Renal cortex interstitium (tissue), 11 donors: ENCODE data around the gene ERC2. TPM values are rescaled to one million over a fixed set of nuclear protein-coding genes. Genes with fewer than 3 reads are reported as not detected.

ENCODE experiments used
- DNase-seq, 11 donors: peaks; one replicate each; pipeline ENCODE4 v3.0.0-alpha.2; 2013; ENCODE audit warnings: low read depth in 9 of 11, low spot score in 4 of 11; ENCODE audit errors: extremely low read depth in 1 of 11
- polyA plus RNA-seq, 3 donors: library from polyadenylated mRNA; unstranded; fragments of 120-200 nt; gene quantifications; one replicate each; pipeline ENCODE4 v1.2.1, GENCODE V29; 2013; ENCODE audit not compliant: insufficient read length in 3 of 3

Gene ERC2
- polyA plus RNA-seq, 3 donors, result 2.4 to 4.2 (median 3.3) TPM

- no peak for DNase-seq
Observed at GRCh38 chr3:55812394-55813013, 655.8 kb downstream of the ERC2 start.

DNA sequence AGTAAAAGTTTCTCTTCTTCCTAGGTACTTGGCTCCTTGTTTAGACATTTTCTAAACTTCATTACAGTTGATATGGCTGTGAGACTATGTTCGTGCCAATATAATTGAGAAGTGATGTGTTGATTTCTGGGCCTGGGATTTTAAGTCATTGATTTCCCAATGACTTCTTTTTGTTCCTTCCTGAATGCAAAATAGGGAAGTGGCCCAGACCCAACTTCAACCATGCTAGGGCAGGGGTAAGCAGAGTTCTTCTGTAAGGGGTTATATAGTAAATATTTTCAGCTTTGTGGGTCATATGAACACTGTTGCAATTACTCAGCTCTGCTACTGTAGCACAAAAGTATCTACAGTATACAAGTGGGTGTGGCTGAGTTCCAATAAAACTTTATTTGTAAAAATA lies 661.1 kb downstream of the ERC2 start:
- DNase-seq, result no peak

DNA sequence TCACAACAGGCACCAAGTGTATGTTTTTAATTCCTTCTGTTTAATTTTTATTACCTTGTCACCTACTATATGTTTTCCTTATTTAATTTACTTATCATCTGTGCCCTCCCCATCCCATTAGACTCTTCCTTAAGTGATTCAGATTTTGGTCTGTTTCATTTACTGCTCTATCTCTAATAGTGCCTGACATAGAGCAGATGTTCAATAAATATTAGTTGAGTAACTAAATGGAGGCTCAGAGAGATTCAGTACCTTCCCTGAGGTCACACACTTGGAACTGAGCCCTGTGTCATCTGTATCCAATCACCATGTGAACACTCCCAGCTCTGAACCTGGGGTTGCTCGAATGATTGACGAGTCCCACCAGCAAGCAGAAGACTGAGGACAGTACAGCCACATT lies 663.1 kb downstream of the ERC2 start:
- no peak for DNase-seq

DNA sequence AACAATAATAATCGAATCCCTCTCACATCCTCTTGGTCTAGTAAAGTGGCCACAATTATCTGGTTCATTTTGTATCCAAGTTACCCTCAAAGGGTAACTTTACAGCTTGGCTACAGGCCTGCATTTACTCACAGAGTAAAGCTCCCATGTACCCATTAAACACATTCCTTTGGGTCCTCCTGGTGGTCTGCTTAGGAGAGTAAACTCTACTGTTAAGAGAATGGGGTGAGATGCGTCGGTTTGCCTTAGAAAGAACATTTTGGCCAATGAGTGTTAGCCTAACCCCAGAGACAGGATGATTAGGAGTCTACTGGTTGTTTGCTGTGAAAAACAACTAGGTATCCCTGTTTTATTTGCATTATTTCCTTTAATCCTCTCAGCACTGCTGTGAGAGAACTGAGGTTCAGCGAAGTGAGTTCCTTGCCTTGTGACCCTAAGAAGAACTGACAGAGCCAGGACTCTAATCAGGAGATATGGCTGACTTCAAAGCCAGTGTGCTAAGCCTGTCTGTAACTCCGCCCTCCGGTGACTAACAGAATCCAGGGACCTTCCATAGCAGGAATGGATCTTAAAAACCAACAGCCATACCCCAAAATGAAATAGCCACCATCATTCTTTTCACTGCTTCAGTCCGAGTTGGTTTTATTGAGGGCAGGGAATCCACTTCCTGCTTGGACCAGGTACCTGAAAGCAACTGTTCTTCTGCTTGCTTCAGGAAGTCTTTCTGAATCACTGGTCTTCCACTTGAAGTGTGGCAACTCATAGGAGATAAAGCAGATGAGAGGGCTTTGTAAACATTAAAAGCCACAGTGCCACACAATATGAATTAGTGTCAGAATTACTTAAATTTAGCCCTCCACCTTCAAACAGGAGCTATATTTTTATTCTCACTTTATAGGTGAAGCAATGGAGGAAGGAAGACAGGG lies 663.8 kb downstream of the ERC2 start:
- DNase-seq, result no peak

- DNase-seq, result no peak
Observed at GRCh38 chr3:55802816-55803215, 665.5 kb downstream of the ERC2 start.

DNA sequence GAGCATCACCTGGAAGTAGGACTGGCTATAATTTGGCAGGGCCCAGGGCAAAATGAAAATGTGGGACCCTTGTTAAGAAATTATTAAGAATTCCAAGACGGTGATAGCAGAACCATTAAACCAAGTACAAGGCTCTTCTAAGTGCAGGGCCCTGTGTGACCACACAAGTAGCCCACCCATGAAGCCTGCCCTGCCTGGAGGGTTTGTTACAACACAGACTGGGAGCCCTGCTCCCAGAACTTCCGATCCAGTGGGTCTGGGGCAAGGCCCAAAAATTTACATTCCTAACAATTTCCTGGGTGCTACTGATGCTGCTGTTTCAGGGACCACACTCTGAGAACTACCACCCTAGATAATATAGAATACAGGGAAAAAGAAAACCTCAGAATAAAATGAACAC lies 666.6 kb downstream of the ERC2 start:
- DNase-seq, result no peak

GRCh38 chr3:55801068-55801467 lies 667.2 kb downstream of the ERC2 start:
- no peak for DNase-seq

GRCh38 chr3:55797775-55798174 lies 670.5 kb downstream of the ERC2 start:
- no peak for DNase-seq

GRCh38 chr3:55797084-55797483 lies 671.2 kb downstream of the ERC2 start:
- DNase-seq, result no peak

DNA sequence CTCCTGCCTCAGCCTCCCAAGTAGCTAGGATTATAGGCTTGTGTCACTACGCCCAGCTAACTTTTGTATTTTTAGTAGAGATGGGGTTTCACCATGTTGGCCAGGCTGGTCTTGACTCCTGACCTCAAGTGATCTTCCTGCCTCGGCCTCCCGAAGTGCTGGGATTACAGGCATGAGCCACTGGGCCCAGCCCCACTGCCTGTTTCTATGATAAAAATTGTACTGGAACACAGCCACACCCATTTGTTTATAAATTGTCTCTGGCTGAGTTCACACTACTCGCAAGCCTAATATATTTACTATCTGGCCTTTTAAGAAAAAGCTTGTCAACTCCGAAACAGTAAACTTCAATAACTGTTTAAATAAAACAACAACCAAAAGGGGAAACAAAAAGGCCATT lies 671.7 kb downstream of the ERC2 start:
- DNase-seq, result no peak

- no peak for DNase-seq
Observed at GRCh38 chr3:55795746-55796145, 672.5 kb downstream of the ERC2 start.

DNA sequence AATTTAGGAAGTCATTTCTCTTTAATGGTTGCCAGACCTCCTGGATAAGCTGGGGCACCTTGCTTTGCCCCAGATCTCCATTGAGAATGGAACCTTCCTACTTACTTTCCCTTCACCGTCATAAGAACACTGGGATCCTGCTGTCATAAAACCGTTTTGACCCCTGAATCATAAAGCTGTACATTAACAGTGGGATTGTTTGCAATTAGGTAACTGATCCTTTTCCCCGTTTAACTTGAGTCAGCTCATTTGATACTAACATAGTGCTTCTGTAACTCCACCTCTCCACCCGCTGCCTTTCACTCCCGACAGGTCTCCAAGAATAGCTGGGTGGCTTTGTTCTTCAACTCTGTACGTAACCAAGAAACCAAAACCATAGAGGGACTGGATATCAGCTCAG lies 673.0 kb downstream of the ERC2 start:
- no peak for DNase-seq

DNA sequence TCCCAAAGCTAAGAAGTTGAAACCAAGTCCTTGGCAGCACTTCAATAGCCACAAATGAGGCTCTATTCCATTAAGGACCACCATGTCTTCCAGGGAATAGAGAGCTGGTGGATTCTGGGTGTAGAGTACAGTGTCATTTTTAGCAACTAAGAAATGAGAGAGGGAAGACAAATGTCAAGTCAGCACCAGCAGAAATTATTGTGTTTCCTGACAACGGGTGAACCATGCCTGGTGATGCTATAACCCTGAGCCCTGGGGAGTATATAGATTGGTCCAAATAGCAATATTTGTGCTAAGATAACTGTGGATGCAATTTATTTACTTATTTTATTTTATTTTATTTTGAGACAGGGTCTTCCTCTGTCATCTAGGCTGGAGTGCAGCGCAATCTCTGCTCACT lies 675.5 kb downstream of the ERC2 start:
- DNase-seq, result no peak

DNA sequence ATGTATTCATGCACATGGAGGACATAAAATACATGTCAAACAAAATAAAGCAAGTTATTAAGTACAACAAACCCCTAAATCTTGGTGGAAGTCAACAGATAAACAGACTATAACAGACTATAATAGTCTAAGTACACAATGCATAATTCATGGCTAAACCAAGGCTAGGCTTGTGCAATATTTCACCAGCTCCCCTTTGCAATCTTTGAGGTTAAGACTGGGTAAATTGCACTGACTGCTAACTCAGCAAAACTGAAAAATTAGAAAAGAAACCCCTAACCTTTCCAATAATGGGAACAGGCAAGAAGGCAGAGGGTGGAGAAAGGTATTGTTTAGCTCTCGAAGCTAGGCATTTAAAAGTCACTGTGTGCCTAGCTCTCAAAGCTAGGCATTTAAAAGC lies 676.3 kb downstream of the ERC2 start:
- DNase-seq, result no peak

DNA sequence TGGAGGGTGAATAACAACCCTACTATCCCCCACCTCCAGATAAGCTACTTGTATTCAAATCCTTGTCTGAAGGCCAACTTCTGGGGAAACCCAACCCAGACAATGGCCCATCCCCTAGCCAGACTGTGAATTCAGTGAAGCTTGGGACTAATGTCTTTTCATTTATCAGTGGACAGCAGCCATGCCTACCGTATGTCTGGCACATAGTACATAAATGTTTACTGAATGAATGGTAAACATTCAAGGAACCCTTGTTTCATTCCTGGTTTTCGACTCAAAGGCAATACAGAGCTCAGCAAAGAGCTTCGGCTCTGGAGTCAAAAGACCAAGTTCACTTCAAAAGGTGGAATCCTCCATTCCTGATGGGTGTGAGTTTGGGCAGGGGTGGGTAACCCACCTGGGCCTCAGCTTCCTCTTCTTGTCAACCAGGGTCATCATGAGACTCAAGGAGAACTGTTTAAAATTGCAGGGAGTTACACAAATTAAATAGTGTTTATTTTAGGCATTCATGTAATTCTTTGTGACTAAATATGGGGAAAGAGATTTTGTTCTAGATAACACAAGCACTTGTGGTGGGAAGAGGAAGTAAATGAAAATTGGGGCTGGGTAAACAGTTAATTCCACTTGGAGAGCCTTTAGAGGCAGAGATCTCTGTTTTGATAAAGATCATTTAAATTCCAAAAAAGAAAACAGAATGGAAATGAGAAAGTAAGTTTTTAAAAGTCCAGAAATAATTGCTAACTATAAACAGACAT lies 677.5 kb downstream of the ERC2 start:
- DNase-seq, result no peak

DNA sequence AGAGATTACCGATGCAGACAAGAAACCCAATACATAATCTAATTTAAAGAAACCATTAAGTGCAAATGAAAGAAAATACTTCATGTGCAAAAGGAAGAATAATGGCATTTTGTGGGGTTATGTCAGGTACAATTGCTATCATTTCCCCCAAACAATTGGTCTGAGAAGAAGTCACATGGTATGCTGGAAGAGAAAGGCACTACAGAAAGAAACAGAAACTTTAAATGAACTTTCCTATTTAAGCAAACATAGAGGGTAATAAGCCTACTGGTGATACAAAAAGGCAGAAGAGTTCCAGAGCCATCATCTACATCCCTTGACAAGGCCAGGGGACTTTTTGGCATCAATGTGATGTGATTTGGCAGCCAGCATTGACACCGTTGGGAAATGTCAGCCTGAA lies 678.8 kb downstream of the ERC2 start:
- DNase-seq, result no peak

- DNase-seq, result no peak
Observed at GRCh38 chr3:55782807-55783206, 685.5 kb downstream of the ERC2 start.

DNA sequence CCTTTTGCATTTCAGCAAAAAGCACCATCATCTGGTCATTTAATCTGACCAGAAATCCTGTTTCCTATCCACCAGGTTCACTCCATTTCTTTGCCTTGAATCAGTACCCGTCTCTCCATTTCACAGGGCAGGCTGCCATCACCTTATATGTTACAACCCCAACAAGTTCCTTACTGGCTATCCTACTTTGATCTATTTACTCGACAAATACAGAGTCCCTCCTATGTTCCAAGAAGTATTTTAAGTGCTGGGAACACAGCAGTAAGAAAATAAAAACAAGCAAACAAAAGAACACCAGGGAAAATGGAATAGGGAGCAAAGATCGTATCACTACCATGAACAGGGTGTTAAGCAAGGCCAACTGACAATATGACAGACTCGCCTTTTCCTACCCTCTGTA lies 685.9 kb downstream of the ERC2 start:
- no peak for DNase-seq

DNA sequence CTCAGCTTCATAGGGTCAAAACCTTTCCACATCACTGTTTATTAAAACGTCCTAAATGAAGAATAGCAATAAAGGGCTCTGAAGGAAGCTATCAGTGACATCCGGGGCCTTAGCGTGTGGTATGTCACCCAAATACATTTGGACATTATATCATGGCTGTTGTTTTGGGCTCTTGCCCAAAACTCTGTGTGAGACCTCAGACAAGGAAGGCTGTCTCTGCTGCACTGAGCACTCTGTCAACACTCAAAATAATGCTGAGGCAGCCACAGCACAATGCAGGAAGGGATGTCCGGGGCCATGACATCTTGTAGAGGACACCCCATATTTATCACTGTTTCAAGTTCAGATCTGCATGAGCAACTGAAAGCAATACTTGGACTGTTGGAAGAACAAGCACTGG lies 687.4 kb downstream of the ERC2 start:
- DNase-seq, result no peak

DNA sequence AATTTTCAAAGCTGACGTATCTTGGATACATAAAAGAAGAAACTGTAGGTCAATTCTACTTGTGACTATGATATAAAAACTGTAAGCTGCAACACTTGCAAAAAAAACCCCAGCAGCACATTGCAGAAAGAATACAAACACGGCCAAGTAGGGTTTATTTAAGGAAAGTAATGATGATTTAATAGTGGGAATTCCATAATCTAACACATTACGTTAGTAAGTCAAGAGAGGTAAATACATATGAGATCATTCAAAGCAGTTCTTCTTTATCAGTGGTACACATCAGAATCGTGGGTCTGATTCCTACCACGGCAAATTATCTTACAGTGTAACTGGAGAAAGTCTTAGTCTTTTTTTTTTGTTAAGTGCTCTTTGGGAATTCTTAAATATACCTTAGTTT lies 688.7 kb downstream of the ERC2 start:
- DNase-seq, result no peak
